HepG2 (cell line): Measurements from ENCODE around the gene RTKN2. TPM values are rescaled to one million over a fixed set of nuclear protein-coding genes. Genes with fewer than 3 reads are reported as not detected.

Source experiments
- GMEB2 ChIP-seq: IDR thresholded peaks from 2 replicates; pipeline ENCODE4 v1.6.1; 2016; ENCODE audit warnings: missing biosample characterization, missing genetic modification reagents, low read depth
- GPBP1L1 ChIP-seq: sonication (generic); formaldehyde crosslinking; IDR thresholded peaks from 2 replicates; pipeline ENCODE4 v1.5.0; 2020; ENCODE audit warnings: mild to moderate bottlenecking, missing genetic modification reagents
- TOE1 ChIP-seq: sonication (generic); formaldehyde crosslinking; IDR thresholded peaks from 2 replicates; pipeline ENCODE4 v1.4.0; 2020; ENCODE audit warnings: mild to moderate bottlenecking, missing genetic modification reagents
- ZNF670 ChIP-seq: sonication (generic); formaldehyde crosslinking; IDR thresholded peaks from 2 replicates; pipeline ENCODE4 v1.8.0; 2022; ENCODE audit warnings: mild to moderate bottlenecking, missing genetic modification reagents, borderline replicate concordance
- ZNF773 ChIP-seq: sonication (generic); formaldehyde crosslinking; IDR thresholded peaks from 2 replicates; pipeline ENCODE4 v1.4.0; 2020; ENCODE audit warnings: missing genetic modification reagents, borderline replicate concordance
- polyA plus RNA-seq, 8 experiments: library from polyadenylated mRNA; depleted of rRNA in 3 of 8; stranded (reverse) in 7 of 8; unstranded in 1 of 8; fragments of >200 nt; fragmentation: Illumina TruSeq in 4 of 8; extraction: Trizol in 4 of 8; gene quantifications; 2 replicates each; pipeline versions ENCODE4 v1.2.1 to v1.2.3, GENCODE V29; 2011 to 2016; ENCODE audit warnings: low read depth in 4 of 8, missing spikeins in 1 of 8, mixed read lengths in 1 of 8; ENCODE audit not compliant: insufficient read depth in 1 of 8
- total RNA-seq, 5 experiments: library from RNA; depleted of rRNA; stranded (reverse); fragments of >200 nt; fragmentation: Illumina TruSeq; extraction: Trizol; gene quantifications; 2 replicates each; pipeline ENCODE4 v1.2.3, GENCODE V29; 2016; ENCODE audit warnings: low read depth in 1 of 5
- TF ChIP-seq, protein P1 (sequence below): sonication (generic); formaldehyde crosslinking; IDR thresholded peaks from 2 replicates; pipeline ENCODE4 v1.9.0; 2021; ENCODE audit warnings: mild to moderate bottlenecking, missing genetic modification reagents
- TF ChIP-seq, protein P2 (sequence below): sonication (generic); formaldehyde crosslinking; IDR thresholded peaks from 2 replicates; pipeline ENCODE4 v1.8.0; 2022; ENCODE audit warnings: mild to moderate bottlenecking, missing genetic modification reagents; ENCODE audit not compliant: insufficient replicate concordance
- TF ChIP-seq, protein P3 (sequence below): sonication (generic); formaldehyde crosslinking; IDR thresholded peaks from 2 replicates; pipeline ENCODE4 v1.4.0; 2020; ENCODE audit warnings: missing genetic modification reagents

RTKN2 gene
- total and polyA plus RNA-seq, 2 of the 13 experiments (the other 11 are each of a cell fraction or from before 2014, with no cell fraction given), result 2.2 to 7.0 TPM

GRCh38 chr10:62303922-62304321, 35.3 kb upstream of the RTKN2 start (continued):
- TF ChIP-seq GPBP1L1 (CRISPR knock-in tag), result no peak
- TF ChIP-seq, protein P1, sequence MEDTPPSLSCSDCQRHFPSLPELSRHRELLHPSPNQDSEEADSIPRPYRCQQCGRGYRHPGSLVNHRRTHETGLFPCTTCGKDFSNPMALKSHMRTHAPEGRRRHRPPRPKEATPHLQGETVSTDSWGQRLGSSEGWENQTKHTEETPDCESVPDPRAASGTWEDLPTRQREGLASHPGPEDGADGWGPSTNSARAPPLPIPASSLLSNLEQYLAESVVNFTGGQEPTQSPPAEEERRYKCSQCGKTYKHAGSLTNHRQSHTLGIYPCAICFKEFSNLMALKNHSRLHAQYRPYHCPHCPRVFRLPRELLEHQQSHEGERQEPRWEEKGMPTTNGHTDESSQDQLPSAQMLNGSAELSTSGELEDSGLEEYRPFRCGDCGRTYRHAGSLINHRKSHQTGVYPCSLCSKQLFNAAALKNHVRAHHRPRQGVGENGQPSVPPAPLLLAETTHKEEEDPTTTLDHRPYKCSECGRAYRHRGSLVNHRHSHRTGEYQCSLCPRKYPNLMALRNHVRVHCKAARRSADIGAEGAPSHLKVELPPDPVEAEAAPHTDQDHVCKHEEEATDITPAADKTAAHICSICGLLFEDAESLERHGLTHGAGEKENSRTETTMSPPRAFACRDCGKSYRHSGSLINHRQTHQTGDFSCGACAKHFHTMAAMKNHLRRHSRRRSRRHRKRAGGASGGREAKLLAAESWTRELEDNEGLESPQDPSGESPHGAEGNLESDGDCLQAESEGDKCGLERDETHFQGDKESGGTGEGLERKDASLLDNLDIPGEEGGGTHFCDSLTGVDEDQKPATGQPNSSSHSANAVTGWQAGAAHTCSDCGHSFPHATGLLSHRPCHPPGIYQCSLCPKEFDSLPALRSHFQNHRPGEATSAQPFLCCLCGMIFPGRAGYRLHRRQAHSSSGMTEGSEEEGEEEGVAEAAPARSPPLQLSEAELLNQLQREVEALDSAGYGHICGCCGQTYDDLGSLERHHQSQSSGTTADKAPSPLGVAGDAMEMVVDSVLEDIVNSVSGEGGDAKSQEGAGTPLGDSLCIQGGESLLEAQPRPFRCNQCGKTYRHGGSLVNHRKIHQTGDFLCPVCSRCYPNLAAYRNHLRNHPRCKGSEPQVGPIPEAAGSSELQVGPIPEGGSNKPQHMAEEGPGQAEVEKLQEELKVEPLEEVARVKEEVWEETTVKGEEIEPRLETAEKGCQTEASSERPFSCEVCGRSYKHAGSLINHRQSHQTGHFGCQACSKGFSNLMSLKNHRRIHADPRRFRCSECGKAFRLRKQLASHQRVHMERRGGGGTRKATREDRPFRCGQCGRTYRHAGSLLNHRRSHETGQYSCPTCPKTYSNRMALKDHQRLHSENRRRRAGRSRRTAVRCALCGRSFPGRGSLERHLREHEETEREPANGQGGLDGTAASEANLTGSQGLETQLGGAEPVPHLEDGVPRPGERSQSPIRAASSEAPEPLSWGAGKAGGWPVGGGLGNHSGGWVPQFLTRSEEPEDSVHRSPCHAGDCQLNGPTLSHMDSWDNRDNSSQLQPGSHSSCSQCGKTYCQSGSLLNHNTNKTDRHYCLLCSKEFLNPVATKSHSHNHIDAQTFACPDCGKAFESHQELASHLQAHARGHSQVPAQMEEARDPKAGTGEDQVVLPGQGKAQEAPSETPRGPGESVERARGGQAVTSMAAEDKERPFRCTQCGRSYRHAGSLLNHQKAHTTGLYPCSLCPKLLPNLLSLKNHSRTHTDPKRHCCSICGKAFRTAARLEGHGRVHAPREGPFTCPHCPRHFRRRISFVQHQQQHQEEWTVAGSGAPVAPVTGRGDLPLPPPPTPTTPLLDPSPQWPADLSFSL, result no peak
- TF ChIP-seq, protein P2, sequence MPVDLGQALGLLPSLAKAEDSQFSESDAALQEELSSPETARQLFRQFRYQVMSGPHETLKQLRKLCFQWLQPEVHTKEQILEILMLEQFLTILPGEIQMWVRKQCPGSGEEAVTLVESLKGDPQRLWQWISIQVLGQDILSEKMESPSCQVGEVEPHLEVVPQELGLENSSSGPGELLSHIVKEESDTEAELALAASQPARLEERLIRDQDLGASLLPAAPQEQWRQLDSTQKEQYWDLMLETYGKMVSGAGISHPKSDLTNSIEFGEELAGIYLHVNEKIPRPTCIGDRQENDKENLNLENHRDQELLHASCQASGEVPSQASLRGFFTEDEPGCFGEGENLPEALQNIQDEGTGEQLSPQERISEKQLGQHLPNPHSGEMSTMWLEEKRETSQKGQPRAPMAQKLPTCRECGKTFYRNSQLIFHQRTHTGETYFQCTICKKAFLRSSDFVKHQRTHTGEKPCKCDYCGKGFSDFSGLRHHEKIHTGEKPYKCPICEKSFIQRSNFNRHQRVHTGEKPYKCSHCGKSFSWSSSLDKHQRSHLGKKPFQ (CRISPR knock-in tag), result no peak
- TF ChIP-seq ZNF773 (CRISPR knock-in tag), result no peak
- no peak for TF ChIP-seq TOE1 (CRISPR knock-in tag)
- TF ChIP-seq GMEB2 (CRISPR knock-in tag), result no peak
- TF ChIP-seq ZNF670, result no peak
- TF ChIP-seq, protein P3, sequence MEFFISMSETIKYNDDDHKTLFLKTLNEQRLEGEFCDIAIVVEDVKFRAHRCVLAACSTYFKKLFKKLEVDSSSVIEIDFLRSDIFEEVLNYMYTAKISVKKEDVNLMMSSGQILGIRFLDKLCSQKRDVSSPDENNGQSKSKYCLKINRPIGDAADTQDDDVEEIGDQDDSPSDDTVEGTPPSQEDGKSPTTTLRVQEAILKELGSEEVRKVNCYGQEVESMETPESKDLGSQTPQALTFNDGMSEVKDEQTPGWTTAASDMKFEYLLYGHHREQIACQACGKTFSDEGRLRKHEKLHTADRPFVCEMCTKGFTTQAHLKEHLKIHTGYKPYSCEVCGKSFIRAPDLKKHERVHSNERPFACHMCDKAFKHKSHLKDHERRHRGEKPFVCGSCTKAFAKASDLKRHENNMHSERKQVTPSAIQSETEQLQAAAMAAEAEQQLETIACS, result no peak
